ENCODE measurements around the gene GAB1. TPM values are rescaled to one million over a fixed set of nuclear protein-coding genes. Genes with fewer than 3 reads are reported as not detected.
A peak's percentile ranks its signal among the peaks of the same experiment; 100 is the strongest.

Gene GAB1
- total RNA-seq, 2 donors from 2014 or later: 28.3 to 33.3 TPM

DNA sequence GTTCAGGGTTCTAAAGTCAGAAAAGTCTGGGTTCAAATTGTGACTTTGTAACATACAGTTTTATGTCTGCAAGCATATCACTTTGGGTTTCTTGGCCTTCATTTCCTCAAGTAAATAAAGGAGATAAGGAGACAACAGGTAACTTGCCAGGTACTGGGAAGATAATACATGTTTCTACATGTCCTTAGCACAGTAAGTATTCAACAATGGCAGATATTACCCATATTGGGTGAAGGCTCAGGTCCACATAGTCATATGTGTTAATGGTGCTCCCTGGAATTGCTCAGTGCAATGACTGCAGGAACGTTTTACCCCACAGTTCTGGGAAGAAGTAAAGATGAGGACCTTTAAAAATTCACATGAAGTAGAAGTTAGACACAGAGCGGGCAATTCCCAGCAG is 35.8 kb upstream of the GAB1 start:
- H3K27ac Mint-ChIP-seq: no peak overlapping the region
- no peaks in the 10 kb centered on the region for H3K36me3 ChIP-seq (ENCODE audit: control insufficient read depth, insufficient read depth, low read length)

GRCh38 chr4:143302536-143302935 is 34.1 kb upstream of the GAB1 start:
- 59 to 67% methylated on average over 1 of the region's 1 CpG for WGBS, 2 experiments (ENCODE audit: insufficient coverage in 1 of 2, insufficient read length in 1 of 2)
- no peaks in the 10 kb centered on the region for H3K36me3 Mint-ChIP-seq (ENCODE audit: low read depth)
- Histone ChIP-seq H3K9ac (ENCODE audit: extremely low read depth, low read length, poor library complexity, severe bottlenecking) (no peak overlapping the region), H3K27ac (ENCODE audit: low read depth, low read length) (no peak overlapping the region), H3K4me1 (ENCODE audit: control insufficient read depth, insufficient read depth, low read length) (peaks cover 8% of the 10 kb centered on the region), H3K4me3 (ENCODE audit: low read length) (no peak overlapping the region), H3K36me3 (ENCODE audit: control insufficient read depth, insufficient read depth, low read length) (no peaks in the 10 kb centered on the region), H3K27me3 (ENCODE audit: control insufficient read depth, insufficient read depth, low read length, poor library complexity, severe bottlenecking) (no peaks in the 10 kb centered on the region), H3K9me3 (ENCODE audit: control insufficient read depth, low read length) (peaks cover 9% of the 10 kb centered on the region)
- H3K4me3 Mint-ChIP-seq: no peak overlapping the region
- no peak overlapping the region for H3K27ac Mint-ChIP-seq
- TF ChIP-seq CTCF (conservative IDR thresholded peaks at IDR 0.05): no peak
- peaks cover 4% of the 10 kb centered on the region for H3K9me3 Mint-ChIP-seq
- peak; percentile 53 for DNase-seq
- H3K27me3 Mint-ChIP-seq (ENCODE audit: insufficient read depth): no peaks in the 10 kb centered on the region
- peaks cover 7% of the 10 kb centered on the region for H3K4me1 Mint-ChIP-seq

More for the DNA sequence above, 35.8 kb upstream of the GAB1 start:
- TF ChIP-seq CTCF (conservative IDR thresholded peaks at IDR 0.05): no peak
- 87 to 100% methylated on average over 1 to 2 of the region's 2 CpGs for WGBS, 2 experiments (ENCODE audit: insufficient coverage in 1 of 2, insufficient read length in 1 of 2)
- Histone ChIP-seq H3K4me1 (ENCODE audit: control insufficient read depth, insufficient read depth, low read length) (peaks cover 6% of the 10 kb centered on the region), H3K9me3 (ENCODE audit: control insufficient read depth, low read length) (no peaks in the 10 kb centered on the region), H3K9ac (ENCODE audit: extremely low read depth, low read length, poor library complexity, severe bottlenecking) (no peak overlapping the region), H3K27me3 (ENCODE audit: control insufficient read depth, insufficient read depth, low read length, poor library complexity, severe bottlenecking) (no peaks in the 10 kb centered on the region), H3K27ac (ENCODE audit: low read depth, low read length) (no peak overlapping the region), H3K4me3 (ENCODE audit: low read length) (no peak overlapping the region)
- Mint-ChIP-seq H3K36me3 (ENCODE audit: low read depth) (no peaks in the 10 kb centered on the region), H3K27me3 (ENCODE audit: insufficient read depth) (no peaks in the 10 kb centered on the region), H3K4me3 (no peak overlapping the region), H3K9me3 (no peaks in the 10 kb centered on the region), H3K4me1 (peaks cover 7% of the 10 kb centered on the region)
- no peak for DNase-seq

- Mint-ChIP-seq H3K36me3 (ENCODE audit: low read depth) (no peaks in the 10 kb centered on the region), H3K9me3 (peaks cover 11% of the 10 kb centered on the region), H3K4me1 (peaks cover 14% of the 10 kb centered on the region), H3K4me3 (no peak overlapping the region), H3K27me3 (ENCODE audit: insufficient read depth) (no peaks in the 10 kb centered on the region), H3K27ac (no peak overlapping the region)
- 91 to 100% methylated on average over 2 to 3 of the region's 3 CpGs for WGBS, 2 experiments (ENCODE audit: insufficient coverage in 1 of 2, insufficient read length in 1 of 2)
- DNase-seq: no peak
- no peak overlapping the region for H3K27ac ChIP-seq (ENCODE audit: low read depth, low read length)
- H3K9ac ChIP-seq (ENCODE audit: extremely low read depth, low read length, poor library complexity, severe bottlenecking): no peak overlapping the region
- no peak overlapping the region for H3K4me3 ChIP-seq (ENCODE audit: low read length)
- H3K36me3 ChIP-seq (ENCODE audit: control insufficient read depth, insufficient read depth, low read length): no peaks in the 10 kb centered on the region
- no peak for TF ChIP-seq CTCF (conservative IDR thresholded peaks at IDR 0.05)
- no peaks in the 10 kb centered on the region for H3K27me3 ChIP-seq (ENCODE audit: control insufficient read depth, insufficient read depth, low read length, poor library complexity, severe bottlenecking)
- H3K9me3 ChIP-seq (ENCODE audit: control insufficient read depth, low read length): peaks cover 13% of the 10 kb centered on the region
- H3K4me1 ChIP-seq (ENCODE audit: control insufficient read depth, insufficient read depth, low read length): peaks cover 10% of the 10 kb centered on the region
Measured at GRCh38 chr4:143306788-143307187, 29.9 kb upstream of the GAB1 start.

Data from endodermal cell (in vitro differentiated cells).